ENCODE data around the gene PYY.

DNA sequence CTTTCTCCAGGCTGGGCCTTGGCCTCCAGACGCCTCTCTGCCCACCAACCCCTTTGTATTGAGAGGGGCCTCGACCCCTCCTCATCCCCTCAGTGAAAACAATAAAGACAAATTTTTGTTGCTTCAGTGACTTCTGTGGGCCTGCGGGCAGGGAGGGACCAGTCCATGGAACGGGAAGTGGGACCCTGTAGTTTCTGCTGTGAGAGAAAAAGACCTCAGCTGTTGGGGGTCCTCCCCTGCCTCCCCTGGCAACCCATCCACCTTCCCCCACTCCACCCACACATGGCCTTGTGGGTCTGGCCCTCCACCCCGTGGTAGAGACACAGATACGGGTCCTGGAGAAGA, 14.9 kb downstream of the PYY start:
- no peak for TF ChIP-seq POLR2AphosphoS5 (IDR thresholded peaks at IDR 0.05)
- no peak for TF ChIP-seq EP300 (IDR thresholded peaks at IDR 0.05)
- no peak for TF ChIP-seq POLR2A (IDR thresholded peaks at IDR 0.05)
